ENCODE results near the gene OR10A2.
"Not testable (repeated sequence)": the region's sequence is repeated elsewhere in the genome, so short reads cannot be mapped to it uniquely, and the experiment has no call there.

Gene OR10A2

DNA sequence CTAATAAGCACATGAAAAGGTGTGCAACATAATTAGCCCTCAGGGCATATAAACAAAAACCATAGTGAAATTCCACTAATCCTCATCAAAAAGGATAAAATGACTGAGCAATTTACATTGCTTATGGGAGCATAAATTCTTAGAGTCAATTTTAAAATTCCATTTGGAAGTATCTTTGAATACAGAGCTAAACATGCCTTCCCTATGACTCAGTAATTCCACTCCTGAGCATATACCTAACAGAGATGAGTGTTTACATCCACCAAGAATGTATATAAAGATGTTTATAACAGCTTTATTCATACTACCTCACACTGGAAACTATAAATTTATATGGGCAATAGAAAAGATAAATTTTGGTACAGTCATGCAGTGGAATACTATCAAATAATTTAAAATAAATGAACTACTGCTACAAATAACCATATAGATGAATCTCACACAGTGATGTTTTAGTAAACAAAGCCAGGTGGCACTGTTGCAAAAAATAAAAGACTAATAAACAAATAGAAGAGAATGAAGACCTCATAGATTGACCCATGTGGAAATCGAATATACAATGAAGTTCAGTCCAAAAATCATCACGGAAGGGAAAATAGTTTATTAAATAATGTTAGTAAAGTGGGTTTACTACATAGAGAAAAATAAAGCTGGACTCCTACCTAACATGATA, 37.6 kb downstream of the OR10A2 start:
- Histone ChIP-seq H2AFZ (ENCODE audit: low read depth, low read length) (no peak overlapping the region), H3K4me1 (ENCODE audit: low read length) (peaks cover 2% of the 10 kb centered on the region), H3K9ac (ENCODE audit: low read length) (no peak overlapping the region), H3K27ac (ENCODE audit: low read length) (no peak overlapping the region), H3K27me3 (ENCODE audit: low read depth, low read length) (no peaks in the 10 kb centered on the region; the same call in 1 of the 2 replicates), H3K9me3 (ENCODE audit: insufficient read depth, low read length) (no peaks in the 10 kb centered on the region), H4K20me1 (ENCODE audit: insufficient read depth, low read length) (no peaks in the 10 kb centered on the region), H3K36me3 (replicated peaks; ENCODE audit: low read depth, low read length) (no peaks in the 10 kb centered on the region), H3K4me2 (ENCODE audit: low read length) (no peak overlapping the region), H3K79me2 (ENCODE audit: low read length) (no peaks in the 10 kb centered on the region), H3K4me3 (ENCODE audit: low read length) (no peak overlapping the region)
- TF ChIP-seq, protein P1, sequence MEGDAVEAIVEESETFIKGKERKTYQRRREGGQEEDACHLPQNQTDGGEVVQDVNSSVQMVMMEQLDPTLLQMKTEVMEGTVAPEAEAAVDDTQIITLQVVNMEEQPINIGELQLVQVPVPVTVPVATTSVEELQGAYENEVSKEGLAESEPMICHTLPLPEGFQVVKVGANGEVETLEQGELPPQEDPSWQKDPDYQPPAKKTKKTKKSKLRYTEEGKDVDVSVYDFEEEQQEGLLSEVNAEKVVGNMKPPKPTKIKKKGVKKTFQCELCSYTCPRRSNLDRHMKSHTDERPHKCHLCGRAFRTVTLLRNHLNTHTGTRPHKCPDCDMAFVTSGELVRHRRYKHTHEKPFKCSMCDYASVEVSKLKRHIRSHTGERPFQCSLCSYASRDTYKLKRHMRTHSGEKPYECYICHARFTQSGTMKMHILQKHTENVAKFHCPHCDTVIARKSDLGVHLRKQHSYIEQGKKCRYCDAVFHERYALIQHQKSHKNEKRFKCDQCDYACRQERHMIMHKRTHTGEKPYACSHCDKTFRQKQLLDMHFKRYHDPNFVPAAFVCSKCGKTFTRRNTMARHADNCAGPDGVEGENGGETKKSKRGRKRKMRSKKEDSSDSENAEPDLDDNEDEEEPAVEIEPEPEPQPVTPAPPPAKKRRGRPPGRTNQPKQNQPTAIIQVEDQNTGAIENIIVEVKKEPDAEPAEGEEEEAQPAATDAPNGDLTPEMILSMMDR (IDR thresholded peaks at IDR 0.05; ENCODE audit: low read depth, low read length), result peak; percentile 23; the same call in 1 of the 2 replicates
- no peak for TF ChIP-seq EZH2phosphoT487 (IDR thresholded peaks at IDR 0.05; ENCODE audit: low read depth)

- H3K9ac ChIP-seq (ENCODE audit: low read length); H3K4me2 ChIP-seq (ENCODE audit: low read length); H3K27me3 ChIP-seq (ENCODE audit: low read depth, low read length); H2AFZ ChIP-seq (ENCODE audit: low read depth, low read length); H4K20me1 ChIP-seq (ENCODE audit: insufficient read depth, low read length); H3K9me3 ChIP-seq (ENCODE audit: insufficient read depth, low read length); H3K4me1 ChIP-seq (ENCODE audit: low read length); H3K4me3 ChIP-seq (ENCODE audit: low read length); H3K79me2 ChIP-seq (ENCODE audit: low read length); H3K36me3 ChIP-seq (replicated peaks; ENCODE audit: low read depth, low read length); H3K27ac ChIP-seq (ENCODE audit: low read length): not testable (repeated sequence)
These were observed 41.9 kb downstream of the OR10A2 start for GRCh38 chr11:6904804-6905203.

DNA sequence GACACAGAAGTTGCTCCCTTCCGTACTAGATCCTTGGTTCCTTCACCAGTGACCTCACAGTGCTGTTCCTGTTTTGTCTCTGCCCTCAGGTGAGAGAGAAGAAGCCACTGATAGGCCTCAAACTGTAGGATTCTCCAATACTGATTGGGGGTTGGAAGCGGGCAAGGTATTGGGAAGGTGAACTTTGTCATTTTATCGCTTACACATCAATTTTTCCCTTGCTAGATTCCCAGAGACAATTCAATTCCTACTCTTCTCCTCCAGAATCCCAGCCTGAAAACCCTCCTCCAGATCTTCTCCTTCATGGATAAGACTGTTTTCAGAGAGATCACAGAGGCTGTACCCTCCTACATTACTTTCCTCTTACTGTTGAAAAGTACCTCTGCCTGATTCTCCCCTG, 48.5 kb downstream of the OR10A2 start:
- H3K9ac ChIP-seq (ENCODE audit: low read length), result no peak overlapping the region

GRCh38 chr11:6911948-6912347, 49.1 kb downstream of the OR10A2 start:
- H3K27ac ChIP-seq (ENCODE audit: low read length), result no peak overlapping the region
- no peaks in the 10 kb centered on the region for H3K79me2 ChIP-seq (ENCODE audit: low read length)
- no peaks in the 10 kb centered on the region for H3K27me3 ChIP-seq (ENCODE audit: low read depth, low read length)
- no peak overlapping the region for H2AFZ ChIP-seq (ENCODE audit: low read depth, low read length)
- no peaks in the 10 kb centered on the region for H3K9me3 ChIP-seq (ENCODE audit: insufficient read depth, low read length)
- no peaks in the 10 kb centered on the region for H4K20me1 ChIP-seq (ENCODE audit: insufficient read depth, low read length)
- no peak overlapping the region for H3K9ac ChIP-seq (ENCODE audit: low read length)
- TF ChIP-seq, protein P1 (IDR thresholded peaks at IDR 0.05; ENCODE audit: low read depth, low read length), result no peak
- TF ChIP-seq EZH2phosphoT487 (IDR thresholded peaks at IDR 0.05; ENCODE audit: low read depth), result no peak
- H3K4me2 ChIP-seq (ENCODE audit: low read length), result no peak overlapping the region
- no peak overlapping the region for H3K4me3 ChIP-seq (ENCODE audit: low read length)
- H3K4me1 ChIP-seq (ENCODE audit: low read length), result peaks cover 17% of the 10 kb centered on the region
- H3K36me3 ChIP-seq (replicated peaks; ENCODE audit: low read depth, low read length), result no peaks in the 10 kb centered on the region

More for the DNA sequence above, 48.5 kb downstream of the OR10A2 start:
- Histone ChIP-seq H2AFZ (ENCODE audit: low read depth, low read length) (no peak overlapping the region), H3K27me3 (ENCODE audit: low read depth, low read length) (no peaks in the 10 kb centered on the region), H3K27ac (ENCODE audit: low read length) (no peak overlapping the region), H3K4me1 (ENCODE audit: low read length) (peaks cover 17% of the 10 kb centered on the region), H3K9me3 (ENCODE audit: insufficient read depth, low read length) (no peaks in the 10 kb centered on the region), H3K4me2 (ENCODE audit: low read length) (no peak overlapping the region), H4K20me1 (ENCODE audit: insufficient read depth, low read length) (no peaks in the 10 kb centered on the region), H3K36me3 (replicated peaks; ENCODE audit: low read depth, low read length) (no peaks in the 10 kb centered on the region), H3K79me2 (ENCODE audit: low read length) (no peaks in the 10 kb centered on the region), H3K4me3 (ENCODE audit: low read length) (no peak overlapping the region)
- TF ChIP-seq EZH2phosphoT487 (IDR thresholded peaks at IDR 0.05; ENCODE audit: low read depth), result no peak
- TF ChIP-seq, protein P1 (IDR thresholded peaks at IDR 0.05; ENCODE audit: low read depth, low read length), result no peak

Data from OCI-LY3 (cell line).